TTC549 (cell line): ENCODE data around the gene PUS3.
"Not testable (repeated sequence)": the region's sequence is repeated elsewhere in the genome, so short reads cannot be mapped to it uniquely, and the experiment has no call there.

Experiments used
- FAIRE-seq: peaks from 2 replicates; lab custom pipeline; 2012; peaks lifted over from hg19 to GRCh38; lab: Jason Lieb, UNC

Gene PUS3

DNA sequence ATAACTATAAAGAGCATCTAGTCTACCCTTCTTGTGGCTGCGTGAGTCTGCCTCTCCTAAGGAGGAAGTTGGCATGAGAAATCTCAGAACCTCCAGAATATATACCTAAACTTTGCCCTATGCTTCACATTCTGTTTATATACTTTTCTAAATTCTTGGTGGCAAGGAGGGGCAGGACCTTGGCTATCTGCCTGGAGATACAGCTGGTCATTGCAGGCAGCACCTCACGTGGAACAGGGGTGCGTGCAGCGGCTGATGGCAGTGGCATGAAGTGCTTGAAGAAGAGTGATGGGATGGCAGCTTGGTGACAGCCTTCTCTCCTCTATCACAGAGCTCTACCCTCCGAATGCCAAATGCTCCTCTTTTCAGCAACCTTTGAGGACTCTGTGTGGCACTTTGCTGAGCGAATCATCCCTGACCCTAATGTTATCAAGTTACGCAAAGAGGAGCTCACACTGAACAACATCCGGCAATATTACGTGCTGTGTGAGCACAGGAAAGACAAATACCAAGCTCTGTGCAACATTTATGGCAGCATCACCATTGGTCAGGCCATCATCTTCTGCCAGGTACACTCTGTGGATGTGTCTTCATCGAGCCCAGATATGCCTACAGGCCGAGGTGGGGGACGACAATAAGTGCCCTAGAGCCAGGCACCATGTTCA, 13.8 kb upstream of the PUS3 start:
- FAIRE-seq, result no peak

DNA sequence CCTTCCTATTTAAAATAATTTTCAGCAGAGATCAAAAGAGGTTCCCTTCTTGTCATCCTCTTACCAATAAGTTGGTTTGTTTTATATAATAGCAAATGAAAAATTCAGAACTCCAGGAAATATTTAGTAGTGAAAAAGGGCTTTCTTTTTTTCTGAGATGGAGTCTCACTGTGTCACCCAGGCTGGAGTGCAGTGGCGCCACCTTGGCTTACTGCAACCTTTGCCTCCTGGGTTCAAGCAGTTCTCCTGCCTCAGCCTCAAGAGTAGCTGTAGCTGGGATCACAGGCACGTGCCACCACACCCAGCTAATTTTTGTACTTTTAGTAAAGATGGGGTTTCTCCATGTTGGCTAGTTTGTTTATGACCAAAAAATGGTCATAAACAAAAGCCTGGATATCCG, 11.6 kb upstream of the PUS3 start:
- FAIRE-seq, result not testable (repeated sequence)

GRCh38 chr11:125910226-125910849, 7.3 kb upstream of the PUS3 start:
- FAIRE-seq, result no peak

- FAIRE-seq, result no peak
Observed at GRCh38 chr11:125904678-125905077, 1.7 kb upstream of the PUS3 start.

DNA sequence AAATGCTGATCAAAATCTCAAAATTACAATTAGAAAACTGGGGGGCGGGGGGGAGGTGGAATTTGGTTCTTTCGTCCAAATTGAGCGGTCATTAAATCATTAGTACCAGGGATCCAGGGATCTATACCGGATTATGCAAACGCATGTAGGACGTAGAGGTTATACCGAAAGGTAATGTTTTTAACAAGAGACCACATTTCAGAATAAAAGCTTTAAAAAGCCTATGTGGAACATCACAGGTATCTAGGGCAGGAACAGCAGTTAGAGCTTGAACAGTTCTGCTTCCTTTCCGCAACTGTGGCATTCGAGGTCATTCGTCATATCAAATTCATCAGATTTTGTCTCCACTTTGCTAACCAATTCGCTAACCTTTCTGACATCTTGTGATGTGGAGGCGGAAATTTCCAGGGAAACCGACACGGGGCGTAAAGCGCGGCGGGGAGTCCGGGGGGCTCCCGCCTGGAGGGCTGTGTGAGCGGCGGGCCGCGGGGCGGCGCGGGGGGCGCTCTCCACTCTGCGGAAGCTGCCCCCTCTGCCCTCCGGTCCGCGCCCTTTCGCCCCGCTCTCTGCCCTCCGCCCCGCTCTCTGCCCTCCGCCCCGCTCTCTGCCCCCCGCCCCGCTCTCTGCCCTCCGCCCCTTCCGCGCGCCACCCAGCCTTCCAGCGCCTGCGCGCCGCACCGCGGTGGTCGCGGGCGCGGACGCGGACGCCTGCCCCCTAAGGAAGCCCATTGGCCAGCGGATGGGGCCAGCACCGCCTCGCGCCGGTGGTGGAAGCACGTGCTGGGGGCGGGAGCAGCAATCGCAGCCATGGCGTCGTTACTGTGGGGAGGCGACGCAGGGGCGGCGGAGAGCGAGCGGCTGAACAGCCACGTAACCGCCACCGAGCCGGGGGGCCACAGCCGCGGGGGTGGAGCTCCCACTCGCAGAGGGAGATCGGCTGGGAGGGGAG, 979 bp upstream of the PUS3 start, which contains the start of gene DDX25:
Gene DDX25 (plus strand): TSS at position 798 of the 949 bp plus-strand sequence. CDS start 10 bp downstream, at position 808.
- no peak for FAIRE-seq

- FAIRE-seq, result no peak
Observed at GRCh38 chr11:125902277-125902926, 604 bp downstream of the PUS3 start.

DNA sequence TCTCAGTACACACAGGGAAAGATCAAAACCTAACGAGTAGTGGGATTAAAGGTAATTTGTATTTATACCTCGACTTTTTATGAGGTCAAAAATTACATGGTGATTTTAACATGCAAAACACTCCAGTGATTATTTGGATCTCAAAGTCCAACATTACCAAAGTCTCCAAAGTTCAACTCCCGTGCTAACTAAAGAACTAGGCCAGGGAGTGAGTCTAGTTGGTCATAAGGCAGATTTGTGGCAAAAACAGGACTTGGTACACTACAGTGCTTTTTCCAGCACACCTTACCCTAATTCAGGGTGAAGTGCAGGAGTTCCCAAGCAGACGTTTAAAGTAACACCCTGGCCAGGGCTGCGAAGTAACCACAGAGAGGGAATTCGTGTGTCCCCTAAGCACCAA, 1.1 kb downstream of the PUS3 start:
- FAIRE-seq, result no peak

DNA sequence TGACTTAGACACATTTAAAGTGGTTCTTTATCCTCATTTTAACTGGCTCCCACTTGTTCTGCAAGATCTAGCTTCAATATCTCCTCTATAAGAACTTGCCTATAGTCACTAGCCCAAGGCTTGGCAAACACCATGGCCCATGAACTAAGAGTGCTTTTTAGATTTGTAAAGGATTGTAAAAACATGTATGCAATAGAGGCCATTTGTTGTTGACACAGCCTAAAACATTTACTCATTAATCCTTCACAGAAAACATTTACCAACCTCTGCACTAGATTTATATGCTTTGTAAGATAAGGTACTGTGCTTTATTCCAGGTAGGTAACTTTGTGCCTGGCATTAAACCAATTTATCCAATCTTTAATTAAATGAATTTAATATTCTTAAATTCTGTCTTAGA, 10.0 kb downstream of the PUS3 start:
- FAIRE-seq, result no peak

DNA sequence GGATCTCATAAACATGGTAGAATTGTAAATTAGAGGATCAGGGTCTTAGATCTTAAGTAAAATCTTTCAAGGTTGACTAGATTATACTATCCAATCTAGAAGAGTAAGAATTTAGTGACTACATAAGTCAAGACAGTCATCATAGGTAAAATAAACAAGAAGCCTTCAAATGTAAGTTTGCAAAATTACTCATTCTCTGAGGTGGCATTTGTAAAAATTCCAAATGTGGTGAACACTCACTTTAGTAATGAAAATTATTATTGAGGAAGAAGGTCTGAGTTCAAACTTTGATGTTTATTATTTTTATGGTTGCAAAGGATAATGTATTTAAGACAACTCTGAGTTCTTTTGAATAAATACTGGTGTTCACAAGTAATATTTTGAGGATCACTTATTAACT, 10.9 kb downstream of the PUS3 start:
- FAIRE-seq, result no peak

DNA sequence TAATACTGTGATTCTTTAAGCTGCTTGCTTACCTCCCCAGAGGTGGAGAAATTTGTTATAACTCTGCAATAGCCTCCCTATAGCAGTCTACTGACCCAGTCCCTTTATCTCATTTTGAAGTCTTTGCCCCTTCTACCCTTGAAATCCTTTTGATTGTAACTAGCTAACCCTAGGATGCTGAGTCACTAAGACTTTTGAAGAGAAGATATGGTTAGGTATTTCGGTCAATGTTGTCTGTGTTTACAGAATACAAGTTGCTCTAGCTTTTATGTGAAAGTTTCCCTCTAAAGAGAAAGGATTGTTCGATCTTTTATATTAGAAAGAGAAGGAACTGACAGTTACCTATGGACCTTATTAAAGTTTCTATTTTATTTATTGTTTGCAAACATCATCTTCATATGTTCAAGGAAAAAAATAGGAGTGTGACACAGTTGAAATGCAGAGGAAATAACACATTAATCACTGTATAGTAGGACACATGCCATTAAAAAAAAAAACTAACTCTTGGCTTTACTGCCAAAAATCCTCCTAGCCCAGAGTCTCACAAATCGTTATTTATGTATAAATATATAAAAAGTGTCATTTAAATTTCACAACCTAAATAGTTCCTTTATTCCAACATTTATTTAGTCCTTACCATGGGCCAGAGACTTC, 12.4 kb downstream of the PUS3 start:
- FAIRE-seq, result no peak

DNA sequence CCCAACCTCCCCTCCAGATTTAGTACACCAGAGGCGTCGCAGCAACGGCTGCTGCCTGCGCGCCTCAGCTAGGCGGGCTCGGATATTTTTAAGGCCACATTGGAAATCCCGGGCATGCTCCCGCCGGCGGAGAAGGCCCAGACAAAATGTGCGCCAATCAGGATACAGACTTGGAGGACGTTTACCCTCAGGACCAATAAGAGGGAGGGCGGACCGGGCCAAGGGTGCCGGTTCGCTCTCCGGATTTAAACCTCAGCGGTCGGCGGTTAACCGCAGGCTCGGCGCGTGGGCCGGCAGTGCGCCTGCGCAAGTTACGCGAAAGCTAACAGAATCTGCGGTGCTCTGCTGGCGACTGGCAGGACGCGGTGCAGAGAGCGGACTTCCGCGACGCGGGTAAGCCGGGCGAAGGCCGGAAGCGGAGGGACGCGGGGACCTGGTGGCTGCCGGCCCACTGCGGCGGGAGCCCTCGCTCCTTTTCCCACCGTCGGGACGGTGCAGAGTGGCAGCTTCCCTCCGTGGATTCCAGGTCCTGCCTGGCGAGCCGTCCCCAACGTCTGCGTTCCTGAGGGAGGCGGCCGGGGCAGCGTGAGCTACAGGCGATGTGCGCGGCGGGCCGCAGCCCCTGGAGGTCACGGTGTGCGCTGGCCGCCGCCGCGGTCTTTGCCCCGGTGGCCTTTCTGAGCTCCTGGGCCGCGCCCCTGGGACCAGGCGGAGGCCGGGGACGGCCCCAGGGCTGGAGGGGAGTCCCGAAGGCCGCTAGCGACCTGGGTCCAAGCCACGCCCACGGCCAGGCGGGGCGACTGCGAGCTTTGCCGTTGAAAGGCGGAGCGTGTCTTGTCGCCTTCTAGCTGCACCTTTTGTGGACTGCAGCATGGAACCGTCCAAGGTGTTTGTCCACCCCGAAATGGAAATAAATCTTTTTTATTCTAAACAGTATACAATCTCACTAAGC, 15.4 kb downstream of the PUS3 start, which contains the start of gene HYLS1:
Gene HYLS1 (plus strand): TSS at position 296 of the 952 bp plus-strand sequence. CDS start 11,701 bp downstream, outside the sequence.
- FAIRE-seq, result no peak

DNA sequence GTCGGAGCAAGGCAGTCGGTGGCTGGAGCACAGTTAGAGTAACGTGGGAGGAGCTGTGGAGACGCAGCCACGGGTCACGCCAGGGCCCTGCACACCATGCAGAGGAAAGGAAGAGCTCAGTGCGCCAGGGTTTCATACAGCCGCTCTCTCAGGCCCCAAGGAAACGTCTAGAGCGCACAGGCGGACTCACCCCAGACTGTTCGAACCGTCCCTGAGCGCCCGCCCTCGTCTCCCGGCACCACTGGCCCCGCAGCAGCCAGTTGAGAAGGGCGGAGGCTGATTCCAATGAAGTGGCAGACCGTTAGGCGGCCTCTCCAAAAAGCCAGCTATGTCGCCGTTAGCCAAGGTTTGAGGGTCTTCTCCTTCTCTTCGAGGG, 16.0 kb downstream of the PUS3 start:
- no peak for FAIRE-seq

- FAIRE-seq, result no peak
Observed at GRCh38 chr11:125883375-125883774, 19.6 kb downstream of the PUS3 start.

- FAIRE-seq, result no peak
Observed at GRCh38 chr11:125881291-125881690, 21.7 kb downstream of the PUS3 start.

DNA sequence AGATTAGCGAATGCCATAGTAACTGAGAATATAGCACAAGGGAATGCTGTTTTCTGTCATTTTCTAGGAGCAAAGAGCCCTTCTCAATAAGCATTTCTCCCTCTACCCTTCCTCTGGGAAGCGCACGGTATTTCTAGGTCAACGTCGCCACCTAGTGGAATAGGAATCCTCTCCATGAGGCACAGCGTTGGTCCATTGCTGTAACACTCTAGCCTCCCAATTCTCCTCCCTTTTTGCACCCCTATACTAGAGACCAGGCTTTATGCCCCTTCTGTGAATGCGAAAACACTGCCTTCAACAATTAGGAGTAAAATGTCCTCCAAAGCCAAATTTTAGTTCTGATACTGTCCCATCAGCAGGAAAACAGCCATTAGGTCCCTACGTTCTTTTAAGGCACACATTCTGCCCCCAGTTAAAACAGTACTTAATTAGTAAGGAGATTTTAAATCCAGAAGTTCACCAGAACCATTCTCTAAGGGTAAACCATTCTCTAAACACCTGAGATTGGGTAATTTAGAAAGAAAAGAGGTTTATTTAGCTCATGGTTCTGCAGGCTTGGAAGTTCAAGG, 28.4 kb downstream of the PUS3 start:
- FAIRE-seq, result peak; percentile 79

DNA sequence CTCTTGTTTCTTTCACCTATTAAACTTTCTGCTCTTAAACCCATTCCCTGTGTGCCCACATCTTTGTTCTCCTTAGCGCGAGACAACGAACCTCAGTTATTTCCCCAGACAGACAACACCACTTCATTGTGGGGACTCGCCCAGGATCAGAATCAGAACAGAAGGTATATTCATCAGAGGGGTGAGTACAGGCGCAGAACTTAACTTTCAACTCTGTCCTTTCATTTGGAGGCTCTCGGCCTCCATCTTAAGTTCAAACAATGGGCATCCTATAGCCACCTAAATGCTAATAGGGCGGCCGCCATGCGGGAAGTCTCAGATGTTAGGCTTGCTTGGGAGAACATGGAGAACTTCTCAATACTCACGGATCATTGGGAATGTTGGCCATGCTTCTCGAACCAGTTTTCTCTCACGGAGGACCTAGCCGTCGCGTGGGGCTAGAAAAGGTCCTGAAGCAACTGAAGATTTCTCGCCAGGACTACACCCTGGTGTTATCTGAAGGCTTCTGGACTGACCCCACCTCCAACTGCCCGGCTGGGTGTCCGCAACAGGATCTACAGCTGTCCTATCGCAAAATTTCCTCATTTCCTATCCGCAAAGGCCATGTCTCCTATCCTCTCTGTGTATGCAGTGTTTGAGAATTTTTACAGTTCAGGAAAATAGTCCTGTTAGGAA, 29.0 kb downstream of the PUS3 start:
- FAIRE-seq, result no peak

DNA sequence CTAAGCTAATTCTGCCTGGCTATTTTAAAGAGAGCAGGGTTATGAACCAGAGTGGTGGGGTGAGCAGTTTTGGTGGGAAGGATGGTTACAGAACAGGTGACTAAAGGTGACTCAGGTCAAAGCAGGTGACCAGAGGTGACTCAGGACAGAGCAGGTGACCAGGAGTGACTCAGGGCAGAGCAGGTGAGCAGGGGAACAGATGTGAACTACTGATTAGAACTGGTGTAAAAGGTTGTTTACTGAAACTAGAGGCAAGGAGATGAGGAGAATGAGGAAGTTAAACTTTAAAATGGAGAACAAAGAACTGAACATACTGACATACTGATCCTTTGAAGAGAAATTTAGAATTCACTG, 30.9 kb downstream of the PUS3 start:
- FAIRE-seq, result no peak

GRCh38 chr11:125871391-125872137, 31.4 kb downstream of the PUS3 start:
- FAIRE-seq, result no peak

- no peak for FAIRE-seq
Observed at GRCh38 chr11:125869521-125869920, 33.5 kb downstream of the PUS3 start.
